AG10803 (cell line): ENCODE data around the gene RAB3B.
"Not testable (repeated sequence)": the region's sequence is repeated elsewhere in the genome, so short reads cannot be mapped to it uniquely, and the experiment has no call there.

Experiments
- DNase-seq: peaks from one replicate; pipeline ENCODE4 v3.0.0; 2010; ENCODE audit warnings: low read depth
- H3K4me3 ChIP-seq: 2 replicates; pipeline ENCODE4 v1.5.1; 2011; ENCODE audit warnings: mild to moderate bottlenecking, low read length, control low read depth
- TF ChIP-seq, protein P1 (sequence below): conservative IDR thresholded peaks from 2 replicates; pipeline ENCODE4 v1.5.1; 2011; ENCODE audit warnings: mild to moderate bottlenecking, low read length, control low read depth, inconsistent platforms

RAB3B gene

DNA sequence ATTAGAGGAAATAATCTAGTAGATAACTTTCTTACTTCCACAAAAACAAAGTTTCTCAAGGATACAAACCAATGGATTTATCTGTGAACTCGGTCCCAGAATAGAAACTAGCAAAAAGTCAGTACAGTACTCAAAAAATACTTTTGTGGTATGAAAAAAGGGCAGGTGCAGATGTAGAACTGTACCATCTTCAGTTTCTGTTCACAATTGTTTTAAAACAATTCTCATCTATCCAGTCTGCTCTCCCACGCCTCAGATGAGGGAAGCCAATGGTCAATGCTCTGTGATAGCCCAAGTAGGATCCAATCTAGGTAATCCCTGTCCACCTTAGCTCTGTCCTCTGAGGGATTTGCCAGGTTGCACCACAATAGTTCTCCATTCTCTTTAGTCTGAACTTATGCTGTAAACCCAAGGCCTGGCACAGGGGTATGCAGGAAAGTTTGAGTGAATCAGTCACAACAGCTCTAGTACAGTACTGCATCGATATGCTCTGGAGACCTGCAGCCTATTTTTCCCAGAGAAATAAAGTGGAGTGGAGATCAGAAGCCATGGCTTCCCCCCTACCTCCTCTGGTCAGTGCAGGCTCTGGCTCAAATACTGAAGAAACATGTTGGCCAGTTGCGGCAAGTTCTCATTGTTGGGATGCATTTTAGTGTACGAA is 41.8 kb upstream of the RAB3B start:
- no peak for DNase-seq
- TF ChIP-seq, protein P1, sequence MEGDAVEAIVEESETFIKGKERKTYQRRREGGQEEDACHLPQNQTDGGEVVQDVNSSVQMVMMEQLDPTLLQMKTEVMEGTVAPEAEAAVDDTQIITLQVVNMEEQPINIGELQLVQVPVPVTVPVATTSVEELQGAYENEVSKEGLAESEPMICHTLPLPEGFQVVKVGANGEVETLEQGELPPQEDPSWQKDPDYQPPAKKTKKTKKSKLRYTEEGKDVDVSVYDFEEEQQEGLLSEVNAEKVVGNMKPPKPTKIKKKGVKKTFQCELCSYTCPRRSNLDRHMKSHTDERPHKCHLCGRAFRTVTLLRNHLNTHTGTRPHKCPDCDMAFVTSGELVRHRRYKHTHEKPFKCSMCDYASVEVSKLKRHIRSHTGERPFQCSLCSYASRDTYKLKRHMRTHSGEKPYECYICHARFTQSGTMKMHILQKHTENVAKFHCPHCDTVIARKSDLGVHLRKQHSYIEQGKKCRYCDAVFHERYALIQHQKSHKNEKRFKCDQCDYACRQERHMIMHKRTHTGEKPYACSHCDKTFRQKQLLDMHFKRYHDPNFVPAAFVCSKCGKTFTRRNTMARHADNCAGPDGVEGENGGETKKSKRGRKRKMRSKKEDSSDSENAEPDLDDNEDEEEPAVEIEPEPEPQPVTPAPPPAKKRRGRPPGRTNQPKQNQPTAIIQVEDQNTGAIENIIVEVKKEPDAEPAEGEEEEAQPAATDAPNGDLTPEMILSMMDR, result no peak; the same call in 1 of the 2 replicates
- H3K4me3 ChIP-seq, result peak overlapping the region; percentile 91

DNA sequence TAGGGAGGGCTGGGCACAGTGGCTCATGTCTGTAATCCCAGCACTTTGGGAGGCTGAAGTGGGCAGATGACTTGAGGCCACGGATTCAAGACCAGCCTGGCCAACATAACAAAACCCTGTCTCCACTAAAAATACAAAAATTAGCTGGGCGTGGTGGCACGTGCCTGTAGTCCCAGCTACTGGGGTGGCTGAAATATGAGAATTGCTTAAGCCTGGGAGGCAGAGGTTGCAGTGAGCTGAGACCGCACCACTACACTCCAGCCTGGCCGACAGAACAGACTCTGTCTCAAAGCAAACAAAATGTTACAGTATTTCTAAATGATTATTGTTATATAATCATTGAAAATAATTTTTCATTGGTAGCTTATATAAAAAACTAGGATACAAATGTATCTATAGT is 38.3 kb upstream of the RAB3B start:
- H3K4me3 ChIP-seq, DNase-seq: not testable (repeated sequence)

DNA sequence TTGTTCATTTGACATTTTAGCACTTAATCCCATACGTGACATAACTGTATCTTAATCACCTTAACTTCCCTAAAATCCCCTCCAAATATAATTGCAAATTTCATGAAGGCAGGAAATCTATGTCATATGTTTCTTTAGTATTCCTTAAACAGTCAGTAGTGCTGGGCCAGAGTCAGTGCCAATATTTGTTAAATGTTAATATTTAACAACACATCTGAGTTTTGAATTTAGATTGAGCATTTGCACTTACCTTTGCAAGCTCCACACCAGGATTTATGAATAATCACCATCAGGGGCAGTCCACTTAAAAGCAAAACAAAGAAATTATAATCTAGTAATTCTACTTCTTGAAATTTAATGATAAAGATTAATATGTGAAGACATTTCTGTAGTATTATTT is 37.8 kb upstream of the RAB3B start:
- DNase-seq, result no peak
- no peak overlapping the region for H3K4me3 ChIP-seq
- TF ChIP-seq, protein P1, result no peak

DNA sequence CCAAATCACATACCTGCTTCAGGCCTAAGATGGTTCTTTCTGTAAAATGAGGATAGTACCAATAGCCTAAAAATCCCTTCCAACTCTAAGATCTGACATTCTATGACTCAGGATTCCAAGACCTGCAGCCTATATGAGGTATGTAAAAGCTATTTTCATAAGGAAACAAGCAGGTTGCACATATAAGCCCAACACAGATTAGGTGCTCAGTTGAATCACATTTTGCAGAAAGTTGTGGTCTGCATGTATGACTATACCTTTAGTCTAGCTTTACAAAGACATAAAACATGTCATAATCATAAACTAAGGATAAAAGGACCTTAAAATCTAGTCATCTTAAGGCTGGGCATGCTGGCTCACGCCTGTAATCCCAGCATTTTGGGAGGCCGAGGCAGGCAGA is 35.8 kb upstream of the RAB3B start:
- DNase-seq, result no peak
- TF ChIP-seq, protein P1, result no peak
- no peak overlapping the region for H3K4me3 ChIP-seq

DNA sequence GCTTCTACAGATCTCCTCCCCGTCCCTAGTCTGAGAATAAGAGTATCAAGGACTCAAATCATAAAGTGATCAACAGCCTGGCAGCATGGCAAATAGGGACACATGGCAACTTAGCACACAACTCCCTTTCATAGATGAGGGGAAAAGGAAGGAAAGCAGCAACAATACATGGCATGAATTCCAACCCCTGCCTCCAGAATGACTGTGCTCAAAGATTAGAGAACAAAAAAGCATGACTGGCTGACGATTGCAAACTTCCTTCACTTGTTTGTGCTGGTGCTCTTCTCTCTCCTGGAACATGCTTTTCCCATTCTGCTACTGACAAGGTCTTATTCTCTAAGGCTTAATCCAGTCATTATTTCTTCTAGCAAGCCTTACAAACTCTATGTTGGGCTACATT is 31.6 kb upstream of the RAB3B start:
- TF ChIP-seq, protein P1, result no peak
- H3K4me3 ChIP-seq, result no peak overlapping the region
- DNase-seq, result no peak

DNA sequence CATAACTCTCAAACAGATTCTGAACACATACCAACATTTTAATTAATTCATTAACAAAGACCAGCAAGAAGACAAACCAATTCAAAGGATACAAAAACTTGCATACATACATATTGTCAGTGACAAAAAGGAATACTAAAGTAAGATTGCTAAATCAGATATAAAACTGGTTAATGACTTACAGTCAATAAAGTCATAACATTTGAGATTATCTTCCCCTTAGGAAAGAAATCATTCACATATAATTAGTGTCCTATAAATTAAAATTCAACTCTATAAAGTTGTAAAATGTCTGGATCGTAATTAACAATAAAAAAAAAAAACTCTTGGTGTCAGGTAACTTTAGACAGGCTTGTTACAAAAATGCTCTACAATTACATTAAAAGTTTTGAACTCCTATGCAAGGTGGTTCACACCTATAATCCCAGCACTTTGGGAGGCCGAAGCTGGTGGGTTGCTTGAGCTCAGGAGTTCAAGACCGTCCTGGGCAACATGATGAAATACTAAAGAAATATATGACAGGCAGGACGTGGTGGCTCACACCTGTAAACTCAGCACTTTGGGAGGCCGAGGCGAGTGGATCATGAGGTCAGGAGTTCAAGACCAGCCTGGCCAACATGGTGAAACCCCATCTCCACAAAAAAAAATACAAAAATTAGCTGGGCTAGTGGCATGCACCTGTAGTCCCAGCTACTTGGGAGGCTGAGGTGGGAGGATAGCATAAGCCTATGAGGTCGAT is 17.7 kb upstream of the RAB3B start:
- no peak overlapping the region for H3K4me3 ChIP-seq
- TF ChIP-seq, protein P1, result no peak
- no peak for DNase-seq

DNA sequence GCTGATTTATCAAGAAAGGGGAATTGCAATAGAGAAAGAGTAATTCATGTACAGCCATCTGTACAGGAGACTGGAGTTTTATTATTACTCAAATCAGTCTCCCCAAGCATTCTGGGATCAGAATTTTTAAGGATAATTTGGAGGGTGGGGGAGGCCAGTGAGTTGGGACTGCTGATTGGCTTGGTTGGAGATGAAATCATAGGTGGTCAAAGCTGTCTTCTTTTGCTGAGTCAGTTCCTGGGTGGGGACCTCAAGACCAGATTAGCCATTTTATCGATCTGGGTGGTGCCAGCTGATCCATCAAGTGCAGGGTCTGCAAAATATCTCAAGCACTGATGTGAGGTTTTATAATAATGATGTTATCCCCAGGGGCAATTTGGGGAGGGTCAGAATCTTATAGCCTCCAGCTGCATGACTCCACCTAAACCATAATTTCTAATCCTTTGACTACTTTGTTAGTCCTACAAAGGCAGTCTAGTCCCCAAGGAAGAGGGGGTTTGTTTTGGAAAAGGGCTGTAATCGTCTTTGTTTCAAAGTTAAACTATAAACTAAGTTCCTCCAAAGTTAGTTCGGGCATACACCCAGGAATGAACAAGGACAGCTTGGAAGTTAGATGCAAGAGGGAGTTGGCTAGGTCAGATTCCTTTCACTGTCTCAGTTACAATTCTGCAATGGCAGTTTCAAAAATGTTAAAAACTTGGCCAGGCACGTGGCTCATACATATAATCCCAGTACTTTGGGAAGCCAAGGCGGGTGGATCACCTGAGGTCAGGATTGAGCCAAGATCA is 16.9 kb upstream of the RAB3B start:
- DNase-seq, result peak; percentile 52
- no peak overlapping the region for H3K4me3 ChIP-seq
- TF ChIP-seq, protein P1, result no peak

DNA sequence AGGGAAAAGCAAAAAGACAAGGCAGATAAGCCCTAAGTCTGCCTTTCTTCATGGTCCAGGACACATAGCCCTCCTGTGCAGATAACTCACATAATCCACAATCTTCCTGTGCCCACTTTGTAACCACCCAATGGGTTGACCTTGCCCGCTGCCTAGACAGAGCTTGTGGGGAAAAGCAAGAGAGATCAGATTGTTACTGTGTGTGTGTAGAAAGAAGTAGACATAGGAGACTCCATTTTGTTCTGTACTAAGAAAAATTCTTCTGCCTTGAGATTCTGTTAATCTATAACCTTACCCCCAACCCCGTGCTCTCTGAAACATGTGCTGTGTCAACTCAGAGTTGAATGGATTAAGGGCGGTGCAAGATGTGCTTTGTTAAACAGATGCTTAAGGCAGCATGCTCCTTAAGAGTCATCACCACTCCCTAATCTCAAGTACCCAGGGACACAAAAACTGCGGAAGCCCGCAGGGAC is 15.6 kb upstream of the RAB3B start:
- DNase-seq, H3K4me3 ChIP-seq: not testable (repeated sequence)

DNA sequence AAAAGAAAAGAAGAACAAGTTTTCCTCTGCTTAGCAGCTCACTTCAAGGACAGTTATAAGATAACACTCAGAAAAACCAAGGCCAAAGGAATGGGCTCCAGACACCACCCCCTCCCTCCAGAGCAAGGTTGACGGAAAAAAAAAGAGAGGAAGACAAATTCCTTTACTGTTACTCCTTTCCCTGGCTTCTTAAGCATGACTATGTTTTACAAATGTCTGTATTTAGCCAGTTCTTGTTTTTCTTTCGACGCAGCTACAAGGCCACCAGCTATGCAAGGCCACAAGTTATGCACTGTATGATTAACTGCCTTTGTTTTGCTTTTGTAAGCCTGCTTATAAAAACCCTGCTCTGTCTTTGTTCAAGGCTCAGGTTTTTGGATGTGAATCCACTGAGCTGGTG is 15.0 kb upstream of the RAB3B start:
- DNase-seq, result peak; percentile 91
- not testable (repeated sequence) for H3K4me3 ChIP-seq
